Colonic mucosa (tissue), 4 donors: ENCODE data around the gene GARIN1A. TPM values are rescaled to one million over a fixed set of nuclear protein-coding genes. Genes with fewer than 3 reads are reported as not detected.
"Not testable (repeated sequence)": the region's sequence is repeated elsewhere in the genome, so short reads cannot be mapped to it uniquely, and the experiment has no call there.

Experiments
- DNase-seq: peaks from one replicate; pipeline ENCODE4 v3.0.0-alpha.2; 2020
- H3K27ac ChIP-seq: fragments of 200-600 bp; one replicate; pipeline ENCODE4 v1.8.0; 2021
- H3K27me3 ChIP-seq: fragments of 200-600 bp; one replicate; pipeline ENCODE4 v1.8.0; 2021
- H3K36me3 ChIP-seq: fragments of 200-600 bp; one replicate; pipeline ENCODE4 v1.8.0; 2021
- H3K4me1 ChIP-seq: fragments of 200-600 bp; one replicate; pipeline ENCODE4 v1.8.0; 2021; ENCODE audit warnings: mild to moderate bottlenecking
- H3K4me3 ChIP-seq: fragments of 200-600 bp; one replicate; pipeline ENCODE4 v1.8.0; 2021
- H3K9ac ChIP-seq, 2 donors: one replicate each; pipeline ENCODE4 v1.7.0; 2013; ENCODE audit warnings: control low read depth in 2 of 2, low read depth in 2 of 2, low read length in 2 of 2
- H3K9me3 ChIP-seq: fragments of 200-600 bp; one replicate; pipeline ENCODE4 v1.8.0; 2021
- CTCF ChIP-seq: fragments of 200-600 bp; IDR thresholded peaks from one replicate; pipeline ENCODE4 v1.8.0; 2022; ENCODE audit warnings: antibody characterized with exemption, mild to moderate bottlenecking
- intact Hi-C: fragments of 100-400 bp; cut with DNase I; formaldehyde crosslinking; loops from one replicate; pipeline ENCODE4 v1.14.1; 2022
- total RNA-seq, 2 donors: library from RNA; stranded (reverse); fragmentation: NEBNext Ultra II Directional in 1 of 2; extraction: Animal tissue kit (Norgen Biotek cat#: 25700) in 1 of 2; gene quantifications; one replicate each; pipeline ENCODE4 v1.2.1, GENCODE V29; 2021
- donor health status: healthy.
- donor health status: DM: no; HTN: no; CAD: no.
- donor health status: DM: no; HTN: no; CAD: no.

Gene GARIN1A
- under 1 TPM; 0.85 to 0.89 TPM for total RNA-seq

GRCh38 chr7:128671992-128672391 is at the start of gene GARIN1A:
Gene GARIN1A, plus strand, starts transcription at chr7:128672292. Its CDS starts 106 bp downstream, at chr7:128672398.
- DNase-seq, result no peak
- TF ChIP-seq CTCF, result no peak
- intact Hi-C loops, result no loop called here
- no peak within 1 kb of the TSS for H3K4me3 ChIP-seq
- no peak within 1 kb of the TSS for H3K9ac ChIP-seq
- H3K36me3 ChIP-seq, result no peaks in the 10 kb centered on the region
- H3K27ac ChIP-seq, result no peak within 1 kb of the TSS
- H3K4me1 ChIP-seq, result no peaks in the 10 kb centered on the region
- no peaks in the 10 kb centered on the region for H3K9me3 ChIP-seq
- H3K27me3 ChIP-seq, result no peaks in the 10 kb centered on the region

GRCh38 chr7:128627124-128627523 is 45.0 kb upstream of the GARIN1A start:
- H3K9me3 ChIP-seq, H3K4me3 ChIP-seq, H3K4me1 ChIP-seq, H3K27ac ChIP-seq, H3K36me3 ChIP-seq, intact Hi-C loops, H3K27me3 ChIP-seq, DNase-seq, H3K9ac ChIP-seq: not testable (repeated sequence)

- H3K4me1 ChIP-seq, H3K36me3 ChIP-seq, DNase-seq, H3K9me3 ChIP-seq, H3K27me3 ChIP-seq, H3K9ac ChIP-seq, H3K4me3 ChIP-seq, H3K27ac ChIP-seq, intact Hi-C loops: not testable (repeated sequence)
These were observed 38.2 kb upstream of the GARIN1A start for GRCh38 chr7:128633915-128634314.

- DNase-seq, intact Hi-C loops, H3K4me3 ChIP-seq, H3K4me1 ChIP-seq, H3K9me3 ChIP-seq, H3K9ac ChIP-seq, H3K27me3 ChIP-seq, H3K36me3 ChIP-seq, H3K27ac ChIP-seq: not testable (repeated sequence)
These were observed 26.9 kb upstream of the GARIN1A start for GRCh38 chr7:128645206-128645605.

- DNase-seq, H3K36me3 ChIP-seq, H3K27me3 ChIP-seq, H3K9ac ChIP-seq, intact Hi-C loops, H3K27ac ChIP-seq, H3K4me3 ChIP-seq, H3K9me3 ChIP-seq, H3K4me1 ChIP-seq: not testable (repeated sequence)
These were observed 26.2 kb upstream of the GARIN1A start for GRCh38 chr7:128645844-128646243.

GRCh38 chr7:128646877-128647276 is 25.2 kb upstream of the GARIN1A start:
- H3K9ac ChIP-seq, H3K36me3 ChIP-seq, intact Hi-C loops: not testable (repeated sequence)

GRCh38 chr7:128651096-128651495 is 21.0 kb upstream of the GARIN1A start:
- H3K9ac ChIP-seq, H3K27me3 ChIP-seq, H3K4me1 ChIP-seq, H3K27ac ChIP-seq, H3K4me3 ChIP-seq, DNase-seq, H3K9me3 ChIP-seq, intact Hi-C loops, H3K36me3 ChIP-seq: not testable (repeated sequence)

More at GRCh38 chr7:128646877-128647276, 25.2 kb upstream of the GARIN1A start:
- H3K27ac ChIP-seq, H3K4me1 ChIP-seq, DNase-seq, H3K27me3 ChIP-seq, H3K4me3 ChIP-seq, H3K9me3 ChIP-seq: not testable (repeated sequence)

GRCh38 chr7:128652606-128653005 is 19.5 kb upstream of the GARIN1A start:
- intact Hi-C loops, H3K4me3 ChIP-seq, H3K9me3 ChIP-seq, H3K9ac ChIP-seq, H3K27ac ChIP-seq, DNase-seq, H3K4me1 ChIP-seq, H3K27me3 ChIP-seq, H3K36me3 ChIP-seq: not testable (repeated sequence)

GRCh38 chr7:128653197-128653596 is 18.9 kb upstream of the GARIN1A start:
- H3K9ac ChIP-seq, H3K4me1 ChIP-seq, H3K27ac ChIP-seq, H3K4me3 ChIP-seq, intact Hi-C loops, H3K36me3 ChIP-seq, DNase-seq, H3K27me3 ChIP-seq, H3K9me3 ChIP-seq: not testable (repeated sequence)

- H3K36me3 ChIP-seq, intact Hi-C loops, DNase-seq, H3K27ac ChIP-seq, H3K4me3 ChIP-seq, H3K9ac ChIP-seq, H3K9me3 ChIP-seq, H3K4me1 ChIP-seq, H3K27me3 ChIP-seq: not testable (repeated sequence)
These were observed 18.0 kb upstream of the GARIN1A start for GRCh38 chr7:128654080-128654479.

- H3K4me1 ChIP-seq, H3K9me3 ChIP-seq, H3K4me3 ChIP-seq, H3K36me3 ChIP-seq, H3K9ac ChIP-seq, H3K27me3 ChIP-seq, intact Hi-C loops, DNase-seq, H3K27ac ChIP-seq: not testable (repeated sequence)
These were observed 17.6 kb upstream of the GARIN1A start for GRCh38 chr7:128654501-128654900.

GRCh38 chr7:128658428-128658827 is 13.7 kb upstream of the GARIN1A start:
- H3K36me3 ChIP-seq, H3K4me3 ChIP-seq, intact Hi-C loops, H3K4me1 ChIP-seq, DNase-seq, H3K9me3 ChIP-seq, H3K9ac ChIP-seq, H3K27ac ChIP-seq, H3K27me3 ChIP-seq: not testable (repeated sequence)
